K562 (cell line): Measurements from ENCODE around the gene METRNL. TPM values are rescaled to one million over a fixed set of nuclear protein-coding genes. Genes with fewer than 3 reads are reported as not detected.

ENCODE experiments used
- ETV6 ChIP-seq, 3 experiments: fragments of 150-350 bp in 1 of 3; sonication (generic) in 1 of 3; formaldehyde crosslinking in 1 of 3; IDR thresholded peaks; 2 replicates each; pipeline versions ENCODE4 v1.6.1 to v1.8.0; 2014 to 2022; ENCODE audit warnings: borderline replicate concordance in 2 of 3, low read depth in 2 of 3, antibody characterized with exemption in 1 of 3, low read length in 1 of 3, mild to moderate bottlenecking in 1 of 3, missing genetic modification reagents in 1 of 3
- GTF2A2 ChIP-seq: IDR thresholded peaks from 2 replicates; pipeline ENCODE4 v1.6.1; 2016; ENCODE audit warnings: mild to moderate bottlenecking, missing genetic modification characterization, missing compliant biosample characterization
- RAD51 ChIP-seq: fragments of 450-650 bp; IDR thresholded peaks from 2 replicates; pipeline ENCODE4 v1.7.1; 2016; ENCODE audit warnings: low read depth, mild to moderate bottlenecking, borderline replicate concordance
- RCOR1 ChIP-seq, 2 experiments: IDR thresholded peaks; 2 replicates each; pipeline ENCODE4 v1.6.1; 2012; ENCODE audit warnings: low read depth in 2 of 2, low read length in 2 of 2, borderline replicate concordance in 1 of 2, improper control_type of control experiment in 1 of 2
- RUNX1 ChIP-seq: sonication (generic); IDR thresholded peaks from 2 replicates; pipeline ENCODE4 v1.6.1; 2016; ENCODE audit warnings: antibody characterized with exemption, low read depth
- ZBTB7A ChIP-seq: IDR thresholded peaks from 2 replicates; pipeline ENCODE4 v1.6.1; 2011; ENCODE audit warnings: low read depth, mild to moderate bottlenecking, low read length, moderate library complexity, borderline replicate concordance; ENCODE audit not compliant: control insufficient read depth
- polyA plus RNA-seq, 8 experiments: library from polyadenylated mRNA; depleted of rRNA in 4 of 8; stranded (reverse) in 5 of 8; unstranded in 3 of 8; fragments of >200 nt; fragmentation: Nextera tagmentation in 2 of 8; fragmentation: Illumina TruSeq in 1 of 8; extraction: Ambion mirVana in 2 of 8; extraction: Trizol in 1 of 8; gene quantifications; 2 replicates each; pipeline versions ENCODE4 v1.2.1 to v1.2.3, GENCODE V29; 2011 to 2014; ENCODE audit warnings: inconsistent platforms in 1 of 8, missing spikeins in 1 of 8
- total RNA-seq, 7 experiments: library from RNA; depleted of rRNA in 6 of 7; stranded (reverse); fragments of >200 nt in 6 of 7; fragmentation: Illumina TruSeq in 2 of 7; extraction: Trizol in 2 of 7; gene quantifications; 2 replicates each; pipeline versions ENCODE4 v1.2.1 to v1.2.3, GENCODE V29; 2011 to 2021; ENCODE audit warnings: low replicate concordance in 1 of 7
- TF ChIP-seq, protein P1 (sequence below), 3 experiments: fragments of 200-800 bp in 1 of 3; fragments of 250-450 bp in 1 of 3; fragments of 450-650 bp in 1 of 3; sonication (Bioruptor Pico) in 1 of 3; sonication (Bioruptor generic) in 1 of 3; formaldehyde crosslinking in 1 of 3; IDR thresholded peaks; 2 replicates each; pipeline versions ENCODE4 v1.6.1 to v1.8.0; 2016 to 2022; ENCODE audit warnings: mild to moderate bottlenecking in 2 of 3, missing genetic modification characterization in 2 of 3, missing compliant biosample characterization in 1 of 3, moderate library complexity in 1 of 3
- TF ChIP-seq, protein P2 (sequence below): fragments of 450-650 bp; IDR thresholded peaks from 2 replicates; pipeline ENCODE4 v1.6.1; 2016; ENCODE audit warnings: borderline replicate concordance
- TF ChIP-seq, protein P3 (sequence below): IDR thresholded peaks from 2 replicates; pipeline ENCODE4 v1.6.1; 2016; ENCODE audit warnings: missing genetic modification characterization, missing compliant biosample characterization
- TF ChIP-seq, protein P4 (sequence below): sonication (generic); formaldehyde crosslinking; IDR thresholded peaks from 2 replicates; pipeline ENCODE4 v1.8.1; 2023; ENCODE audit warnings: missing genetic modification reagents, mild to moderate bottlenecking, borderline replicate concordance

Gene METRNL
- total and polyA plus RNA-seq, 9 of the 15 experiments (the other 6 are each of a cell fraction or from before 2014, with no cell fraction given): 0.17 to 31.8 (median 2.9) TPM

DNA sequence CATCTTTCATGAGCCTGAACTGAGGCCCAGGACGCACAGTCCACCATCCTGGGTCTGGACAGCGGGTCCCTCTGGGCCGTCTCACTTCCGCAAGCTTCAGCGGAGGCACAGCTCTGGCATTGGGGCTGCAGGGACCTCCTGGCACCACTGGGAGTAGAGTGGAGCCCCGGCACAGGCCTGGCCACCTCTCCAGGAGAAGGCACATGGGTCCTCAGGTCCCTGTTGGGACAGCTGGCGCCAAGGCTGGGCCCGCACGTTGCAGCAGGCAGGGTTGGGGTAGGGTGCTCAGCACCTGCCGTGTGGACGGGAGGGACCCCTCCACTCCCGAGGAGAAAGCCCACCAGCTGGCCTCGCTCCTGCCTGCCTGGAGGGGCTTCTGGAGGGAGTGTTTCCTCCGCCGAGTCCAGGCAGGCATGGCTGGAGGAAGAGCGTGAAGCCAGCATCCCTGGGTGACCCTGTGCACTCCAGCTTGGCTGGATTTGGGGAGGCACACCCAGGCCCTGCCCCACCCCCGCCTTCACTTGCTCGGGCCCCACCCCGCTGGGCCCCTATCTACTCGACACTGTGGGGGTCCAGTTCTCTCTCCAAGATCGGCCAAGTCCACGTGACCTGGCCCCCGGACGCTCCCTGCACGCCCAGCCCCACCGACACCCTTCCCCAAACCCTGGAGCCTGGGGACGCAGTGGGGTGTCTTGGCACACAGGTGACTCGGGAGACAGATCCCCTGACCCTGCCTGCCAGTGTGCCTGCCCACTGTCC, 6.6 kb upstream of the METRNL start (continued):
- TF ChIP-seq, protein P1, sequence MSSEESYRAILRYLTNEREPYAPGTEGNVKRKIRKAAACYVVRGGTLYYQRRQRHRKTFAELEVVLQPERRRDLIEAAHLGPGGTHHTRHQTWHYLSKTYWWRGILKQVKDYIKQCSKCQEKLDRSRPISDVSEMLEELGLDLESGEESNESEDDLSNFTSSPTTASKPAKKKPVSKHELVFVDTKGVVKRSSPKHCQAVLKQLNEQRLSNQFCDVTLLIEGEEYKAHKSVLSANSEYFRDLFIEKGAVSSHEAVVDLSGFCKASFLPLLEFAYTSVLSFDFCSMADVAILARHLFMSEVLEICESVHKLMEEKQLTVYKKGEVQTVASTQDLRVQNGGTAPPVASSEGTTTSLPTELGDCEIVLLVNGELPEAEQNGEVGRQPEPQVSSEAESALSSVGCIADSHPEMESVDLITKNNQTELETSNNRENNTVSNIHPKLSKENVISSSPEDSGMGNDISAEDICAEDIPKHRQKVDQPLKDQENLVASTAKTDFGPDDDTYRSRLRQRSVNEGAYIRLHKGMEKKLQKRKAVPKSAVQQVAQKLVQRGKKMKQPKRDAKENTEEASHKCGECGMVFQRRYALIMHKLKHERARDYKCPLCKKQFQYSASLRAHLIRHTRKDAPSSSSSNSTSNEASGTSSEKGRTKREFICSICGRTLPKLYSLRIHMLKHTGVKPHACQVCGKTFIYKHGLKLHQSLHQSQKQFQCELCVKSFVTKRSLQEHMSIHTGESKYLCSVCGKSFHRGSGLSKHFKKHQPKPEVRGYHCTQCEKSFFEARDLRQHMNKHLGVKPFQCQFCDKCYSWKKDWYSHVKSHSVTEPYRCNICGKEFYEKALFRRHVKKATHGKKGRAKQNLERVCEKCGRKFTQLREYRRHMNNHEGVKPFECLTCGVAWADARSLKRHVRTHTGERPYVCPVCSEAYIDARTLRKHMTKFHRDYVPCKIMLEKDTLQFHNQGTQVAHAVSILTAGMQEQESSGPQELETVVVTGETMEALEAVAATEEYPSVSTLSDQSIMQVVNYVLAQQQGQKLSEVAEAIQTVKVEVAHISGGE (CRISPR knock-in tag; IDR thresholded peaks at IDR 0.05): 0 out of 6 replicates have a peak, but pooled peaks of 1 of the 3 experiments have one; percentile 30
- TF ChIP-seq RCOR1 (IDR thresholded peaks at IDR 0.05; ENCODE audit: borderline replicate concordance in 1 of 2, low read depth in 2 of 2, low read length in 2 of 2) (no peak), GTF2A2 (tag) (no peak), ETV6 (IDR thresholded peaks at IDR 0.05; ENCODE audit: borderline replicate concordance in 1 of 2, low read depth in 2 of 2, low read length in 1 of 2) (no peak), ETV6 (CRISPR knock-in tag; IDR thresholded peaks at IDR 0.05; ENCODE audit: borderline replicate concordance) (no peak), ZBTB7A (peak; percentile 39; the same call in 1 of the 2 replicates), RUNX1 (no peak), RAD51 (peak; percentile 36; the same call in 1 of the 2 replicates)
- TF ChIP-seq, protein P2, sequence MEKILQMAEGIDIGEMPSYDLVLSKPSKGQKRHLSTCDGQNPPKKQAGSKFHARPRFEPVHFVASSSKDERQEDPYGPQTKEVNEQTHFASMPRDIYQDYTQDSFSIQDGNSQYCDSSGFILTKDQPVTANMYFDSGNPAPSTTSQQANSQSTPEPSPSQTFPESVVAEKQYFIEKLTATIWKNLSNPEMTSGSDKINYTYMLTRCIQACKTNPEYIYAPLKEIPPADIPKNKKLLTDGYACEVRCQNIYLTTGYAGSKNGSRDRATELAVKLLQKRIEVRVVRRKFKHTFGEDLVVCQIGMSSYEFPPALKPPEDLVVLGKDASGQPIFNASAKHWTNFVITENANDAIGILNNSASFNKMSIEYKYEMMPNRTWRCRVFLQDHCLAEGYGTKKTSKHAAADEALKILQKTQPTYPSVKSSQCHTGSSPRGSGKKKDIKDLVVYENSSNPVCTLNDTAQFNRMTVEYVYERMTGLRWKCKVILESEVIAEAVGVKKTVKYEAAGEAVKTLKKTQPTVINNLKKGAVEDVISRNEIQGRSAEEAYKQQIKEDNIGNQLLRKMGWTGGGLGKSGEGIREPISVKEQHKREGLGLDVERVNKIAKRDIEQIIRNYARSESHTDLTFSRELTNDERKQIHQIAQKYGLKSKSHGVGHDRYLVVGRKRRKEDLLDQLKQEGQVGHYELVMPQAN: no peak
- TF ChIP-seq, protein P3, sequence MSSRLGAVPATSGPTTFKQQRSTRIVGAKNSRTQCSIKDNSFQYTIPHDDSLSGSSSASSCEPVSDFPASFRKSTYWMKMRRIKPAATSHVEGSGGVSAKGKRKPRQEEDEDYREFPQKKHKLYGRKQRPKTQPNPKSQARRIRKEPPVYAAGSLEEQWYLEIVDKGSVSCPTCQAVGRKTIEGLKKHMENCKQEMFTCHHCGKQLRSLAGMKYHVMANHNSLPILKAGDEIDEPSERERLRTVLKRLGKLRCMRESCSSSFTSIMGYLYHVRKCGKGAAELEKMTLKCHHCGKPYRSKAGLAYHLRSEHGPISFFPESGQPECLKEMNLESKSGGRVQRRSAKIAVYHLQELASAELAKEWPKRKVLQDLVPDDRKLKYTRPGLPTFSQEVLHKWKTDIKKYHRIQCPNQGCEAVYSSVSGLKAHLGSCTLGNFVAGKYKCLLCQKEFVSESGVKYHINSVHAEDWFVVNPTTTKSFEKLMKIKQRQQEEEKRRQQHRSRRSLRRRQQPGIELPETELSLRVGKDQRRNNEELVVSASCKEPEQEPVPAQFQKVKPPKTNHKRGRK (tag): no peak
- TF ChIP-seq, protein P4, sequence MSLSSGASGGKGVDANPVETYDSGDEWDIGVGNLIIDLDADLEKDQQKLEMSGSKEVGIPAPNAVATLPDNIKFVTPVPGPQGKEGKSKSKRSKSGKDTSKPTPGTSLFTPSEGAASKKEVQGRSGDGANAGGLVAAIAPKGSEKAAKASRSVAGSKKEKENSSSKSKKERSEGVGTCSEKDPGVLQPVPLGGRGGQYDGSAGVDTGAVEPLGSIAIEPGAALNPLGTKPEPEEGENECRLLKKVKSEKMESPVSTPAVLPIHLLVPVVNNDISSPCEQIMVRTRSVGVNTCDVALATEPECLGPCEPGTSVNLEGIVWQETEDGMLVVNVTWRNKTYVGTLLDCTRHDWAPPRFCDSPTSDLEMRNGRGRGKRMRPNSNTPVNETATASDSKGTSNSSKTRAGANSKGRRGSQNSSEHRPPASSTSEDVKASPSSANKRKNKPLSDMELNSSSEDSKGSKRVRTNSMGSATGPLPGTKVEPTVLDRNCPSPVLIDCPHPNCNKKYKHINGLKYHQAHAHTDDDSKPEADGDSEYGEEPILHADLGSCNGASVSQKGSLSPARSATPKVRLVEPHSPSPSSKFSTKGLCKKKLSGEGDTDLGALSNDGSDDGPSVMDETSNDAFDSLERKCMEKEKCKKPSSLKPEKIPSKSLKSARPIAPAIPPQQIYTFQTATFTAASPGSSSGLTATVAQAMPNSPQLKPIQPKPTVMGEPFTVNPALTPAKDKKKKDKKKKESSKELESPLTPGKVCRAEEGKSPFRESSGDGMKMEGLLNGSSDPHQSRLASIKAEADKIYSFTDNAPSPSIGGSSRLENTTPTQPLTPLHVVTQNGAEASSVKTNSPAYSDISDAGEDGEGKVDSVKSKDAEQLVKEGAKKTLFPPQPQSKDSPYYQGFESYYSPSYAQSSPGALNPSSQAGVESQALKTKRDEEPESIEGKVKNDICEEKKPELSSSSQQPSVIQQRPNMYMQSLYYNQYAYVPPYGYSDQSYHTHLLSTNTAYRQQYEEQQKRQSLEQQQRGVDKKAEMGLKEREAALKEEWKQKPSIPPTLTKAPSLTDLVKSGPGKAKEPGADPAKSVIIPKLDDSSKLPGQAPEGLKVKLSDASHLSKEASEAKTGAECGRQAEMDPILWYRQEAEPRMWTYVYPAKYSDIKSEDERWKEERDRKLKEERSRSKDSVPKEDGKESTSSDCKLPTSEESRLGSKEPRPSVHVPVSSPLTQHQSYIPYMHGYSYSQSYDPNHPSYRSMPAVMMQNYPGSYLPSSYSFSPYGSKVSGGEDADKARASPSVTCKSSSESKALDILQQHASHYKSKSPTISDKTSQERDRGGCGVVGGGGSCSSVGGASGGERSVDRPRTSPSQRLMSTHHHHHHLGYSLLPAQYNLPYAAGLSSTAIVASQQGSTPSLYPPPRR (CRISPR knock-in tag): 0 out of 2 replicates have a peak, but pooled peaks have one; percentile 36
